Measurements from ENCODE around the gene ROPN1B. TPM values are rescaled to one million over a fixed set of nuclear protein-coding genes. Genes with fewer than 3 reads are reported as not detected.
"Not testable (repeated sequence)": the region's sequence is repeated elsewhere in the genome, so short reads cannot be mapped to it uniquely, and the experiment has no call there.

The ROPN1B gene
- total RNA-seq, 1 experiment from 2014 or later, result 0.92 TPM

DNA sequence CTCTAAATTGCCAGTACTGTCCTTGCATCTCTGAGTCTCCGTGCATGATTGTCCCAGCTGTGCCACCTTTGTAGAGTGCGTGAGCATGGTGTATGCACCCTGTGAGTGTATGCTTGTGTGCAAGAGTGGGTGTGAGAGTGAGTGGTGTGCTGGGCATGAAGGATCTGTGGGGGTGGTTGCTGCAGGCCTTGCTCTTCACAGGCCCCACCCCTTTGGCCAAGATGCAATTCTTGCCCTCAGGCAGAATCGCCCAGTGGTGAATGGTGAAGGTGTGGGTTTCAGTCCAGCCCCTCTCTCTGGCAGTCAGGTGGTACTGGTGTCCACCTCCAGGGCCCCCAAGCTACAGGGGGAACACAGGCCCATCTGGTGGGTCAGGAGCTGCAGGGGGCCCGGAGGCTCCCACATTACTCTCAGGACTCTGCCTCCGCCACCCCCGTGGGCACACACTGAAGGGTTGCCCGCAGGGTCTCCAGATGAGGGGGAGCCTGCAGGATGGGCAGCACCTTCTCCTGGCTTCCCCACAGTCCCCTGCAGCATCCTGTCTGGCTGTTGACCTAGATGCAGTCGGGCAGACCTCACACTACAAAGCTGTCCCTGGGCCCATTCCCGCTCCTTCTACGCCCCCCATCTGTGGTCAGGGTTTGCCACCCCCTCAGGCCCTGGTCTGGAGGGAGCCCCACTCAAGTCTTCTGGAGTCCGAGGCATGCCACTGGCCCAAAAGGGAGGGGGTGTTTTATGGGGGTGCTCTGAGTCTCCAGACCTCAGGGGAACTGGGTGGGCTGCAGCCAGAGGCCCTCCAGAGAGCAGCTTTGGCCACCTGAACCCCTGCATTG is 8.3 kb upstream of the ROPN1B start:
- Mint-ChIP-seq H3K4me3 (ENCODE audit: low read depth, unreplicated experiment) (no peak overlapping the region), H3K27me3 (ENCODE audit: unreplicated experiment) (peaks cover 36% of the 10 kb centered on the region), H3K9me3 (ENCODE audit: low read depth, unreplicated experiment) (no peaks in the 10 kb centered on the region), H3K36me3 (ENCODE audit: insufficient read depth, unreplicated experiment) (no peaks in the 10 kb centered on the region), H3K27ac (ENCODE audit: unreplicated experiment) (no peak overlapping the region), H3K4me1 (ENCODE audit: low read depth, unreplicated experiment) (no peaks in the 10 kb centered on the region)
- no peak for DNase-seq
- BruUV-seq (replicated peaks), result no TSS peak
- no peak for TF ChIP-seq CTCF (IDR thresholded peaks at IDR 0.05; ENCODE audit: unreplicated experiment)
- CTCF ChIA-PET, result no interaction called here
- intact Hi-C loops (cut with micrococcal nuclease; ENCODE audit: unreplicated experiment), result no loop called here

DNA sequence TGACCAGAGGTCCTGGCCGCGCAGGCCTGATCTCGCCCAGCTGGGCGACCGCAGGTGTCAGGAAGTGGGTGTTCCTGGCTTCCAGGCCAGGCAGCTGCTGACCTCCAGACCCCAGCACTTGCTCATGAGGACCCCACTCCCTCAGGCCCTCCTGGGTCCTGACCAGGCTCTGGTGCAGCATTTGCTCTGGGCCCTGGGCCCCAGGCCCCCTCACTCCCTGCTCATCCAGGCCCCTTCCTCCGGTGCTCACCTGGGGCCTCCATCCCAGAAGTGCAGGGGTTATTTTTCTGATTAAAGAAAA is 7.7 kb upstream of the ROPN1B start:
- Mint-ChIP-seq H3K4me1 (ENCODE audit: low read depth, unreplicated experiment) (no peaks in the 10 kb centered on the region), H3K9me3 (ENCODE audit: low read depth, unreplicated experiment) (no peaks in the 10 kb centered on the region), H3K36me3 (ENCODE audit: insufficient read depth, unreplicated experiment) (no peaks in the 10 kb centered on the region), H3K27ac (ENCODE audit: unreplicated experiment) (no peak overlapping the region), H3K27me3 (ENCODE audit: unreplicated experiment) (peaks cover 31% of the 10 kb centered on the region), H3K4me3 (ENCODE audit: low read depth, unreplicated experiment) (no peak overlapping the region)
- CTCF ChIA-PET, result no interaction called here
- intact Hi-C loops (cut with micrococcal nuclease; ENCODE audit: unreplicated experiment), result no loop called here
- TF ChIP-seq CTCF (IDR thresholded peaks at IDR 0.05; ENCODE audit: unreplicated experiment), result no peak
- no peak for DNase-seq
- BruUV-seq (replicated peaks), result no TSS peak

GRCh38 chr3:125963834-125964233 is 5.1 kb upstream of the ROPN1B start:
- intact Hi-C loops (cut with micrococcal nuclease; ENCODE audit: unreplicated experiment); CTCF ChIA-PET; H3K27ac Mint-ChIP-seq (ENCODE audit: unreplicated experiment); H3K4me1 Mint-ChIP-seq (ENCODE audit: low read depth, unreplicated experiment); H3K4me3 Mint-ChIP-seq (ENCODE audit: low read depth, unreplicated experiment); H3K36me3 Mint-ChIP-seq (ENCODE audit: insufficient read depth, unreplicated experiment); DNase-seq; H3K9me3 Mint-ChIP-seq (ENCODE audit: low read depth, unreplicated experiment); BruUV-seq (replicated peaks): not testable (repeated sequence)
- peaks cover 13% of the 10 kb centered on the region for H3K27me3 Mint-ChIP-seq (ENCODE audit: unreplicated experiment)

- TF ChIP-seq CTCF (IDR thresholded peaks at IDR 0.05; ENCODE audit: unreplicated experiment), result no peak
- no peak overlapping the region for H3K4me3 Mint-ChIP-seq (ENCODE audit: low read depth, unreplicated experiment)
- CTCF ChIA-PET, result interaction anchor here (0.6 kb wide), 1 partner anchor 121 kb away, joined by 3 read pairs; no protein-coding TSS in a partner anchor
- intact Hi-C loops (cut with micrococcal nuclease; ENCODE audit: unreplicated experiment), result no loop called here
- H3K27ac Mint-ChIP-seq (ENCODE audit: unreplicated experiment), result no peak overlapping the region
- no peak for DNase-seq
- H3K9me3 Mint-ChIP-seq (ENCODE audit: low read depth, unreplicated experiment), result no peaks in the 10 kb centered on the region
- no peaks in the 10 kb centered on the region for H3K4me1 Mint-ChIP-seq (ENCODE audit: low read depth, unreplicated experiment)
- no peaks in the 10 kb centered on the region for H3K36me3 Mint-ChIP-seq (ENCODE audit: insufficient read depth, unreplicated experiment)
- BruUV-seq (replicated peaks), result no TSS peak
- H3K27me3 Mint-ChIP-seq (ENCODE audit: unreplicated experiment), result peaks cover 1% of the 10 kb centered on the region
These were observed 3.5 kb upstream of the ROPN1B start for GRCh38 chr3:125965505-125965904.

DNA sequence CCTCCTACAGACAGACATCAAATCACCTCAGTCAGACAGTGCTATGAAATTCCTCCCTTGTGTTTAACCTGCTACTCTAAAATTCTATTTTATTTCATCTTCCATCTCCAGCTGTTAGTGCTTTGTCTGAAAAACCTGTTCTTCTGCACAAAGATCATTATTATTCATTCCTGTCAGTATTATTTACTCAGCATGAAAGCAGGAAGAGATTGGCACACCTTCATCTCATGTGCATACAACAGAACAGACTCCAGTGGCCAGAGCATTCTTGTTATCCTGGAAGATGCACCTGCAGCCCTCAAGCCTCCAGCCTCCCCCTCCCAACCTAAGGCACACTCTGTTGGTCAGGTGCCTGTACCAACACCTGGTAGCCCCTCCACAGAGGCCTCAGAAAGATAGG is 1.8 kb upstream of the ROPN1B start:
- no peak overlapping the region for H3K27ac Mint-ChIP-seq (ENCODE audit: unreplicated experiment)
- no peaks in the 10 kb centered on the region for H3K9me3 Mint-ChIP-seq (ENCODE audit: low read depth, unreplicated experiment)
- H3K4me1 Mint-ChIP-seq (ENCODE audit: low read depth, unreplicated experiment), result no peaks in the 10 kb centered on the region
- H3K36me3 Mint-ChIP-seq (ENCODE audit: insufficient read depth, unreplicated experiment), result peaks cover 3% of the 10 kb centered on the region
- no peak for DNase-seq
- no TSS peak for BruUV-seq (replicated peaks)
- no peak overlapping the region for H3K4me3 Mint-ChIP-seq (ENCODE audit: low read depth, unreplicated experiment)
- peaks cover 15% of the 10 kb centered on the region for H3K27me3 Mint-ChIP-seq (ENCODE audit: unreplicated experiment)
- no peak for TF ChIP-seq CTCF (IDR thresholded peaks at IDR 0.05; ENCODE audit: unreplicated experiment)
- intact Hi-C loops (cut with micrococcal nuclease; ENCODE audit: unreplicated experiment), result no loop called here
- CTCF ChIA-PET, result no interaction called here

DNA sequence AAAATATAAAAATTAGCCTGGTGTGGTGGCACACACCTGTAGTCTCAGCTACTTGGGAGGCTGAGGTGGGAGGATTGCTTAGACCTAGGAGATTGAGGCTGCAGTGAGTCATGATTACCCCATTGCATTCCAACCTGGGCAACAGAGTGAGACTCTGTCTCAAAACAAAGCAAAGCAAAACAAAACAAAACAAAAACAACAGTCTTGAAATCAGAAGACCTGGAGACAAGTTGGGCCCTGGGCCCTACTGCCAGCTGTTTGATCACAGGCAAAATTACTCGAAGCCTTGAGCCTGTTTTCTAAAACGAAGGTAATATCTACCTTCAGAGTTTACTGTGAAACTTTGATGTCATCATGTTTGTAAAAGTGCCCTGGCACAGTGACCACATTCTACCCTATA is 857 bp upstream of the ROPN1B start:
- H3K27ac Mint-ChIP-seq (ENCODE audit: unreplicated experiment); H3K4me1 Mint-ChIP-seq (ENCODE audit: low read depth, unreplicated experiment); DNase-seq; BruUV-seq (replicated peaks); intact Hi-C loops (cut with micrococcal nuclease; ENCODE audit: unreplicated experiment); CTCF ChIA-PET; H3K9me3 Mint-ChIP-seq (ENCODE audit: low read depth, unreplicated experiment); H3K36me3 Mint-ChIP-seq (ENCODE audit: insufficient read depth, unreplicated experiment); H3K4me3 Mint-ChIP-seq (ENCODE audit: low read depth, unreplicated experiment): not testable (repeated sequence)
- peaks cover 21% of the 10 kb centered on the region for H3K27me3 Mint-ChIP-seq (ENCODE audit: unreplicated experiment)

Data from Calu3 (cell line).